Stimulated activated CD4-positive, alpha-beta T cell treated with anti-CD3 and anti-CD28 coated beads, Interleukin-4, amount 100 ng/mL, for 1 hour (primary cell): Measurements from ENCODE around the gene RUNX2.

Experiments
- DNase-seq: peaks from one replicate; pipeline ENCODE4 v3.0.0-alpha.2; 2020

RUNX2 gene

GRCh38 chr6:45351667-45352066 lies 23.5 kb downstream of the RUNX2 start:
- DNase-seq: no peak

DNA sequence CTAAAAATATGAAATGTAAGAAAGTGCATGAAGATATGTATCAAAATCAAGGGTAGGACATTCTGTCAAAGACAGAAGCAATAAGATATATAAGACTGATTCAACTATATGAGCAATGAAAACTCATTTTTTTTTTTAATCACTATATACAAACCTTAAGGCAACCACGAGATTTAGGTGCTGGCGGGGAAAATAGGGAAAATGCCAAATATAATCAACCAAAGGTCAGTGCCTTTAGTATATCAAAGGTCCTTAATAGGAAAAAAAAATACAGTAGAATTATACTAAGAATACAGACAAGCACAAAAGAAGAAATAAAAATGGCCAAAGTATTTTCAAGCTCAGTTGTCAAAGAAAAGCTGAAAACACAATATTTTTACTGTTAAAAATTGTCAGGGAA lies 25.5 kb downstream of the RUNX2 start:
- no peak for DNase-seq

- no peak for DNase-seq
Observed at GRCh38 chr6:45364466-45364865, 36.3 kb downstream of the RUNX2 start.

- no peak for DNase-seq
Observed at GRCh38 chr6:45365036-45365435, 36.9 kb downstream of the RUNX2 start.

GRCh38 chr6:45366534-45366933 lies 38.4 kb downstream of the RUNX2 start:
- DNase-seq: no peak

- no peak for DNase-seq
Observed at GRCh38 chr6:45367999-45368398, 39.9 kb downstream of the RUNX2 start.

DNA sequence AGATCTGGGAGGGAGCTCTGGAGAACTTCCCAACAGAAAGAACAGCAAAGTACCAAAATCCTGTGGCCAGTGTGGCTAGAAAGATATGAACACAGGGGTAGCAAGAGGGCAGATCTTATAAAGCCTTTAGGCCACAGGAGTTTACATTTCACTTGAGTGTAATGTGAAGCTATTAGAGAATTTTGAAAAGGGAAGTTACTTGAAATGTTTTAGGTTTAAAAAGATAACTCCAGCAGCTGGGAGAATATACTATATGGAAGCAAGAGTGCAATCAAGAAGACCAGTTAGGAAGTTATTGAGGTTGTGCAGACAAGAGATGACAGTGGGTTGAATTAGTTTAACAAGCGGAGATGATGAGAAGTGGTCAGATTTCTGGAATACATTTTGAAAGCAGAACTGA lies 41.7 kb downstream of the RUNX2 start:
- no peak for DNase-seq

DNA sequence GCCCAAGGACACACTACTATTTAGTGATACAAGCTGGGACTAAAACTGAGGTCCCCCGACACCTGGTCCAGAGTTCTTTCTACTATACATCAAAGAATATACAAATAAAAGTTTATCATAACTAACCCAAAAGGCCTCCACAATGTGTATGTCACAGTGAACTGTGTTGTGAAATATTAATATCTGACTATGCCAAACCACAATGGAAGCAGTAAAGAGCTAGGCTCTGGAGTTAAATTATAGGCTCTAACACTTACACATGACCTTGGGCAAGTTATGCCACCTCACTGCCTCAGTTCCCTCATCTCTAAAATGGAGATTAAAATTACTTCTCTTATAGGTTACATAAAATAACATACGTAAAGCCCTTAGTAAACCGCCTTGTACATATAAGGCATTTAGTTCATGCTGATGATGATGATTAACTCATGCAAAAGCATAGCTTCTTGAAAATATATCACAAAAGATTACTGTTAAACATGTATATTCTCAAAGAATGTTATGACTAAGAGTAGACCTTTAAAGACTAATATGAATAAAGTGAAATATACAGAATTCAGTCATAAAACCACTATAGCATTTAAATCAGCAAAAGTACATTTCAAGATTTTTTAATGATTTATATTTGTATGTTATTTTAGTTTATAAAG lies 43.9 kb downstream of the RUNX2 start:
- no peak for DNase-seq

DNA sequence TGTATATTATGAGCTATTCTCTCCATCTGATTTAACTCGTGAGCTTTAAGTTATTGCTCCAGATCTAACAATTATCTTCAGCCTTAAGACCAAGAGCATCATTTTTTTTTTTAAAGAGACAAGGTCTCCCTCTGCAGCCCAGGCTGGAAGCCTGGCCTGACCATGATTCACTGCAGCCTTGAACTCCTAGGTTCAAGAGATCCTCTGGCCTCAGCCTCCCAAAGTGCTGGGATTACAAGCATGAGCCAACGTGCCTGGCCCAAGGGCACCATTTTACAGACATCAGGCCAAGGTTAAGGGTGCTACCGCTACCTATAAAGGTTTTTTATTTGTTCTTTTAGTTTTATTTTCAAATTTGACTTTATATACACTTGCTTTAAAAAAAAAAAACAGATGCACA lies 47.3 kb downstream of the RUNX2 start:
- no peak for DNase-seq

- no peak for DNase-seq
Observed at GRCh38 chr6:45376310-45377042, 48.3 kb downstream of the RUNX2 start.

- no peak for DNase-seq
Observed at GRCh38 chr6:45377043-45377553, 49.0 kb downstream of the RUNX2 start.

DNA sequence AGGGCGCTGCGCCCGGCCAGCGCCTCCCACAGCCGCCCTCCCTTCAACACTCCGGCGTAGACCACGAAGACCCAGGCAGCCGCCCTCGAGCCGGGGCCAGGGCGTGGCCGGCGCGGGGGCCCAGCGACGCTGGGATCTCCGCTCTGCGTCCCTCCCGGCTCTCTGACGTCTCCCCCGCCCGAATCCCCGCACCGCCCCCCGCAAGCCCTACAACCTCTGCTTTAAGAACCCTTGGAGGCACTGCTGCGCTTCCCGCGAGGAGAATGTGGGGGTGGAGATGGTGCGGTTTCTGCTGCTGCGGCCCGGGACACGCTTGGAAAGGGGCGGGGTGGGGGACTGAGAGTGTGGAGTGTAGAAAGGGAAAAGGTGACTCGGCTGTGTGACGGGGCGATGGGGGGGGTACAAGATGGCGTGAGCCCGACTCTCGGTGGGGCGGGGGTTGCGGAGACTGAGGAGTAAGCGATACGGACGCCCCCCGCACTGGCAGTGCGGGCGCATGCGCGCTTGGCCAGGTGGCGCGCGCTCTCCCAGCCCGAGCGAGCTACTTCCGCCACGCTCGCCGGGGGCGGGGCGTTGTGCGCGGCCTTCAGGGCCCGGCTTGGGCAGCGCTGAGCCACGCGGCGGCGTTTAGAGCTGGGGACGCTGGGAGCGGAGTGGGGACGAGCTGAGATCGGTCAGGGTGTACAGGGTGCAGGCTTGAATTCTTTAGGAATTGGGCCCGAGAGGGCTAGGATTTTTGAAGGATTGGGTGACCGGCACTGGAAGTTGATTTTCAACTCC lies 49.6 kb downstream of the RUNX2 start, which contains the start of gene SUPT3H:
Gene SUPT3H (minus strand): TSS at position 381 of the 780 bp plus-strand sequence.
- peak; percentile 94 for DNase-seq

- DNase-seq: peak; percentile 34
Observed at GRCh38 chr6:45378334-45378926, 50.3 kb downstream of the RUNX2 start.

GRCh38 chr6:45382391-45382790 lies 54.3 kb downstream of the RUNX2 start:
- no peak for DNase-seq

- DNase-seq: no peak
Observed at GRCh38 chr6:45386501-45386900, 58.4 kb downstream of the RUNX2 start.

DNA sequence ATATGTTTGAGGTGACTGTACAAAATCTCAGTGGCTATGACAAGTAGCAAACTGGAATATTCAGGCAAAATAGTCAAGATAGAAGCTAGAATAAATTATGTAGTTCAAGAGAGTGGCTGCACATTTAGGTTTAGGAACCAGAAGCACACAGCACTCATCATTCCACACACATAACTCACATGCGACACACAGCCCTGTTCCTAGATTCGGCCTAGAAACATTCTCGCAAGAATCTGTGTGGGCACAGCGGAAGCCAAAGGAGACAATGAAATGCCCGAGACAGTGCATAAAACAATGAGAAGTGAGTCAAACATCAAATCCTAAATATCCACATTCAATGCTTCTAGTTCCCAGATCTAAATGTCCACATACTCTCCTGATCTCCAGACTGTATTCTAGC lies 59.1 kb downstream of the RUNX2 start:
- no peak for DNase-seq

- DNase-seq: no peak
Observed at GRCh38 chr6:45388328-45388727, 60.2 kb downstream of the RUNX2 start.

DNA sequence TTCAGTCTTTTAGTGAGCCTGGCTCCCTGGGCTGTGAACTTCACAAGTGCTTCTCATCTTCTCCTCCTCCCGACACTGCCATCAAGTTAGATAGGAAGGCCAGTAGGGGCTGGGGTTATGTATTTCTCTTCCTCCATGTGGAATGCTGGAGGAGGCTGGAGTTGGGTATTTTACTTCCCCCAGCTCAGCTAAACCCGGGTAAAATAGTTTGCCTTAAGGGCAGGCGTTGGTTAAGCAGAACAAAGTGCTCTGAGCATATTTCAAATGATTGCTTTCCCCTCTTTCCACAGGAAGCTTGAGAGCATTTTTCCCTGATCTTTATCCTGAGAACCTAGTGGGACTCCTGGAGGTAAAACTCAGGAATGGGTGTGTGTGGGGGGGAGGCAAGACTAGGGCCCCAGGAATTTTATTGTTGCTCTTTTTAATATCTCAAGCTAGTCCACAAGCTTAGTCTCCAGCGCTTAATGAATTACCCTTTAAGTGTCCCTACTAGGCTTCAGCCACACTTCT lies 66.5 kb downstream of the RUNX2 start:
- no peak for DNase-seq

DNA sequence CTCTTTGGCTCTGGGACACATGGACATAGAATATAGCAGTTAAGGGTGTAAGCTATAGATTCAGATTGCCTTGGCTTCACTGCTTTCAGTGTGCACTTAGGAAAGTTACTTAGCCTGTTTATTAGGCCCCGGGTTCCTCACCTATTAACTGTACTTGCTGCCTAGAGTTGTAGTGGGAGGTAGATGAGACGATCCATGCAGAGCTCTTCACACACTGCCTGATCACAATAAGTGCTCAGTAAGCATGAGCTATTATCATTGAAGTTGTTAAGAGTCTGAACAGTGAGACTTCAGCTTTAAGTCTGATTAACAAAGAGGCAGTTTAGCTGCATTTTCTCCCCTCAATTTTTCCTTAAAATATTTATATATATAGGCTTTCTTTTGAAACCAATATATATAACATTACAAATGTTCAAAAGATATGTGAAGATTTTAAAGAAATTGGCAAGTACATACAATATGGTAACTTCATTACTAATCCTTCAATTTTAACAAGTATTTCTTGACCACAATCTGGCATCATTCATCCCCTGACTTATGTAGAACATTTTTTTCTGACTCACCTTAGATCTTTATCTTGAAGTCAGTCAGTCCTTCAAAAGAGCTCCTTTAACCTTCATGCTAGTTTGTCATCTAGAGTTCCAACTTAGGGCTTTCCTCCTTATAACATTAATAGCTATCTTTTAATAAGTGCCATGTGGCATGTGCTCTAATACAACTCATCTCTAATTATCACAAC lies 70.1 kb downstream of the RUNX2 start:
- DNase-seq: no peak

- no peak for DNase-seq
Observed at GRCh38 chr6:45400021-45400420, 71.9 kb downstream of the RUNX2 start.

DNA sequence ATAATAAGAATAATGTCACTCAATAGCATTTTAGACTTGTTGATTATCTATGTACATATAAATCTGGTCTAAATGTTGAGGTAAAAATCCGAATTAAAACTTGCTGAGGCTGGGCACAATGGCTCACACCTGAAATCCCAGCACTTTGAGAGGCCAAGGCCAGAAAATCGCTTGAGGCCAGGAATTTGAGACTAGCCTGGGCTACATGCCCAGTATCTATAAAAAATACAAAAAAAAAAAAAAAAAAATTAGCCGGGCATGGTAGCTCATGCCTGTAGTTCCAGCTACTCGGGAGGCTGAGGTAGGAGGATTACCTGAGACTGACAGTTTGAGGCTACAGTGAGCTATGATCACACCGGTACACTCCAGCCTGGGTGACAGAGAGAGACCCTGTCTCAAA lies 83.8 kb downstream of the RUNX2 start:
- no peak for DNase-seq

DNA sequence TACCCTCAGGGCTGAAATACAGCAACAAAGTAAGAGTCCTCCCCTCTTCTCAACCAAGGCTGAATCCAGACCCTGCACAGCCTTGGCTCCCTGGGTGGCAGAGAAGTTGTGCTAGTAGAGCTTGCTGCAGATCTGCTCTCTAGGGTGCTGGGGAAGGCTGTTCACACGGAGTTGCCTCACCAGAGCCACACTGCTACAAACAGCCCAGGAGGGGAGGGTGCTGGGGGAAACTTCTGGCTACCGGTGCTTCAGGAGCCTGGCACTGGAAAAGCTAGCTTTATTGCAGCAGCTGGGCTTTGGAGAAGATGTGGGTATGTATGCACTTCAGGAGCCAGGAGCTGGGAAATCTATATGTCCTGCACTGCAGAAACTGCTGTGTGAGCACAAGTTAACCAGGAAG lies 87.2 kb downstream of the RUNX2 start:
- no peak for DNase-seq
